Transverse colon (tissue), 3 donors: ENCODE results near the gene TBC1D19.

Experiments used
- CTCF ChIP-seq, 5 experiments: fragments of 200-600 bp in 3 of 5; fragments of 450-650 bp in 2 of 5; sonication (generic) in 3 of 5; IDR thresholded peaks; 1 replicate in 2 of 5; 2 replicates in 3 of 5; pipeline ENCODE4 v1.5.1; 2016 to 2017; ENCODE audit warnings: antibody characterized with exemption in 5 of 5, inconsistent platforms in 3 of 5, mild to moderate bottlenecking in 2 of 5, moderate library complexity in 1 of 5
- POLR2A ChIP-seq: fragments of 450-650 bp; IDR thresholded peaks from one replicate; pipeline ENCODE4 v1.6.1; 2016; ENCODE audit warnings: antibody characterized with exemption, mild to moderate bottlenecking, moderate library complexity

- no peak for TF ChIP-seq CTCF (IDR thresholded peaks at IDR 0.05)
- no peak for TF ChIP-seq POLR2A
These were observed 26.0 kb downstream of the TBC1D19 start for GRCh38 chr4:26609868-26610267.
